Small intestine (tissue), 7 donors: ENCODE results near the gene RHOT2. TPM values are rescaled to one million over a fixed set of nuclear protein-coding genes. Genes with fewer than 3 reads are reported as not detected.

Experiments used
- DNase-seq, 2 donors: peaks; one replicate each; pipeline versions ENCODE4 v3.0.0 to v3.0.0-alpha.2; 2013
- FAIRE-seq: peaks from 2 replicates; lab custom pipeline; 2012; peaks lifted over from hg19 to GRCh38; lab: Jason Lieb, UNC
- H3K27ac ChIP-seq, 3 donors: one replicate each; pipeline ENCODE4 v1.5.1; 2013; ENCODE audit warnings: low read length in 2 of 3, mild to moderate bottlenecking in 2 of 3, control low read depth in 1 of 3, inconsistent platforms in 1 of 3, low read depth in 1 of 3, moderate library complexity in 1 of 3
- H3K27me3 ChIP-seq, 3 donors: one replicate each; pipeline ENCODE4 v1.6.1; 2013; ENCODE audit warnings: low read length in 3 of 3, inconsistent platforms in 1 of 3; ENCODE audit not compliant: control insufficient read depth in 3 of 3, insufficient read depth in 3 of 3
- H3K36me3 ChIP-seq, 3 donors: one replicate each; pipeline ENCODE4 v1.6.1; 2013; ENCODE audit warnings: low read length in 3 of 3, inconsistent platforms in 1 of 3, low read depth in 1 of 3, mild to moderate bottlenecking in 1 of 3, moderate library complexity in 1 of 3; ENCODE audit not compliant: control insufficient read depth in 3 of 3, insufficient read depth in 2 of 3
- H3K4me1 ChIP-seq, 3 donors: one replicate each; pipeline ENCODE4 v1.6.1; 2013; ENCODE audit warnings: low read length in 2 of 3, inconsistent platforms in 1 of 3, low read depth in 1 of 3, mild to moderate bottlenecking in 1 of 3, moderate library complexity in 1 of 3; ENCODE audit not compliant: control insufficient read depth in 3 of 3, insufficient read depth in 2 of 3
- H3K4me3 ChIP-seq, 3 donors: one replicate each; pipeline ENCODE4 v1.5.1; 2013; ENCODE audit warnings: low read length in 3 of 3, control low read depth in 1 of 3, inconsistent platforms in 1 of 3, low read depth in 1 of 3, mild to moderate bottlenecking in 1 of 3, moderate library complexity in 1 of 3
- H3K9me3 ChIP-seq, 2 donors: one replicate each; pipeline ENCODE4 v1.6.1; 2013; ENCODE audit warnings: low read depth in 1 of 2, low read length in 1 of 2; ENCODE audit not compliant: control insufficient read depth in 2 of 2, insufficient read depth in 1 of 2
- WGBS, 3 donors: extraction: QIAGEN DNeasy Blood & Tissue Kit; methylation state at CpG; one replicate each; pipeline ENCODE4 v1.1.7; 2013; 5-methylcytosine and 5-hydroxymethylcytosine counted together
- polyA plus RNA-seq, 4 donors: library from polyadenylated mRNA; stranded (reverse) in 3 of 4; unstranded in 1 of 4; fragments of 200-250 nt in 3 of 4; fragments of 120-200 nt in 1 of 4; gene quantifications; one replicate each; pipeline versions ENCODE4 v1.2.1 to v1.2.3, GENCODE V29; 2013
- donor health status: healthy with polysubstance abuse.
- donor health status: control.
- donor health status: control.
- donor health status: Bipolar disorder and iron deficiency.
- donor health status: healthy.

The RHOT2 gene
- polyA plus RNA-seq, 4 donors = 89.3 to 207 (median 159) TPM

DNA sequence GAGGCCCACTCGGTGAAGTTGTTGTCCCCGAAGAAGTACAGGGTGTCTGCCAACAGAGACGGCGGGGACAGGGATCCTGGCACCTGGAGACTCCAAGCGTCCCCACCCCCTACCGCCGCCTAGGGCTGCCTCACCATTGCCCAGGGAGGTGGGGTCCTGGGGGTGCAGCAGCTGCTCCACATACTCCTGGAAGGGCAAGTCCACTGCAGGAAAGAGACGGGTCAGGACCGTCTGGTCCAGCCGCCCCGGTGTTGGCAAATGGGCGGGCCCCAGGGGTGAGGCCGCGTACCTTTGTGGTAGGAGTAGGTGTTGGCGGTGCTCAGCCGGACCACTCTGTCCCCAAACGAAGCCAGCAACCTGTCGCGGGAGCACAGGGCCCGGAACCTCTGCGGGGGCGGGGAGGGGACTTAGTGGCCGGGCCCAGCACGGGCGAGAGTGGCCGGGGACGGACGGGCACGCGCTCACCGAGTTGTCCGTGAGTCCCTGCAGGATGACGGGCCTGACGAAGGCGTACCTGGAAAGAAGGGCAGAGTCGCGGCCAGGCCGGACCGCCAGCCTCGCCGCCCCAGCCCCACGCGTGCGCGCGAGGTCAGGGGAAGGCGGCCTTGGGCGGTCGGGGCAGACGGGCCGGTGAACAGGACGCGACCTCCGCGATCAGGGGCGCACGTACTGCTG, 15.6 kb downstream of the RHOT2 start:
- DNase-seq (peak in 1 of 2 donors; percentile 24), FAIRE-seq (no peak)
- peak overlapping the region in 2 of 3 donors; percentile 74 to 77 for H3K27ac ChIP-seq
- peaks cover 4 to 28% (median 5%) of the 10 kb centered on the region in 3 donors for H3K4me1 ChIP-seq
- H3K9me3 ChIP-seq = no peaks in the 10 kb centered on the region
- H3K36me3 ChIP-seq = peaks cover 5 to 63% (median 12%) of the 10 kb centered on the region in 3 donors
- peak overlapping the region; percentile 52 to 78 (median 67) for H3K4me3 ChIP-seq
- WGBS, 3 donors = 5 to 15% (median 7%) methylated on average over 53 to 57 of the region's 57 CpGs
- H3K27me3 ChIP-seq = no peaks in the 10 kb centered on the region

DNA sequence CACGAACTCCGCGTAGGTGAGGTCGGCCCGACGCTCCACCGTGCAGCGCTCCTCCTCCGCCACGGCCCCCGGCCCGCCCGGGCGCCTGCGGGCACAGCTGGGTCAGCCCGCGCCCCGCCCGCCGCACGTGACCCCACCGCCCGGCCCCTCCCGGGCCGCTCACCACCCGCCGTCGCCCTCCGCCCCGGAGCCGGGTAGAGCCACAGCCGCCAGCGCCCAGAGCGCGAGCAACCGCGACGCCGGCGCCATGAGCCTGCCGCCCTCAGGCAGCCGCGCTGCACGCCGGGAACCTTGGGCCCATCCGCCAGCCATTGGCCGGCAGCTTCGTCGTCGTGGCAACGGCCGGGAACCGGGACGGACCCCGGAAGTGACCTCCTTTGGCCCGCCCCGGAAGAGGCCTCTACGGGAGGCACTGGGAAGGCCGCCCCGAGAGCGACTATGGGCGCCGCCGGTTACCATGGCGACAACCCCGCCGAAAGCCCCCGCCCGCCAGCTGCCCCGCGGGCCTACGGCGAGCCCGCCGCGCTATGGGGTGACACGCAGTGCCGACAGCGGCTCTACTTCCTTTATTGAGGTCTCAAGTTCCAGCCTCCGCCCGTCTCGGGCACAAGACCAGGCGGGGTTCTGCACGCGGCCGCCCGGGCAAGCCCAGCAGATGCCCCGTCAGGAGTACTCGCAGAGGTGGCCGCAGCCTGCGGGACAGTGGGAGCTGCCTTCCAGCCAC, 16.3 kb downstream of the RHOT2 start, which contains the start of gene JMJD8:
TSS of gene JMJD8 (minus strand) at position 264 of the 724 bp plus-strand sequence. CDS start at position 249, 15 bp downstream.
- 1 to 3% (median 2%) methylated on average over 60 to 91 of the region's 91 CpGs for WGBS, 3 donors
- H3K4me1 ChIP-seq = peaks cover 4 to 31% (median 7%) of the 10 kb centered on the region in 3 donors
- H3K27ac ChIP-seq = peak within 1 kb of the TSS; percentile 69 to 77 (median 74)
- peak; percentile 96 to 98 for DNase-seq
- peak within 1 kb of the TSS; percentile 55 to 78 (median 67) for H3K4me3 ChIP-seq
- no peaks in the 10 kb centered on the region for H3K9me3 ChIP-seq
- no peaks in the 10 kb centered on the region for H3K27me3 ChIP-seq
- FAIRE-seq = no peak
- peaks cover 5 to 63% (median 12%) of the 10 kb centered on the region in 3 donors for H3K36me3 ChIP-seq

DNA sequence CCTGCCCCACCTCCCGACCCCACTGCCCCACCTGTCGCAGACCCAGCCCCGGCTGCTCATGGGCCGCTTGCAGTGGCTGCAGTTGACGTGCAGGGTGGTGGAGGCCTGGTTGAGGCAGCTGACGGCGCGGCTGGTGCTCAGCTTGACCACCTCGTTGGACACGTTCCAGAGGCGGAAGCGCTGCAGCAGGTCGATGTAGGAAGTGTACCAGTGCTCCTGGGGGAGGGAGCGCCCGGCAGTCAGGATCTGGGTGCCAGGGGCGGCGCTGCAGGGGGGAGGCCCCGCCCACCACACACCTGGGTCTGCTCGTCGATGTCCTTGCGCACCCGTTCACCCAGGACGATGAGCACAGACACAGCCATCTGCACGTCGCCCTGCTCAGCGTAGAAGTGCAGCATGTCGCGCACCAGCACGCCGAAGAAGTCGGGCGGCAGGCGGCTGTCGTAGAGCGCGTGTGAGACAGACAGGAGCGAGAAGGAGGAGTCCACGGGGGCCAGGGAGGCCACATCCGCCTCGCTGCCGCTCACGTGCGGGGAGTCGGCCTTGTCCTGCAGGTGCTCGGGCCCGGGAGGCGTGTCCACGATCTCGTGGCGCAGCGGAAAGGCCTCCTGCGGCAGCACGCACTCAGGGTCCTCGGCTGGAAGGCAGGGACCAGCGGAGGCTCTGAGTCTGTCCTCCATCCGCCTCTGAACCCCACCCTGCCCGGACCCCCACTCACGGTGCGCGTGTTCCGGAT, 17.2 kb downstream of the RHOT2 start:
- DNase-seq (no peak), FAIRE-seq (no peak)
- Histone ChIP-seq H3K9me3 (no peaks in the 10 kb centered on the region), H3K36me3 (peaks cover 5 to 63% (median 12%) of the 10 kb centered on the region in 3 donors), H3K4me1 (peaks cover 8 to 37% (median 11%) of the 10 kb centered on the region in 3 donors), H3K4me3 (peak overlapping the region in 1 of 3 donors; percentile 78), H3K27ac (no peak overlapping the region), H3K27me3 (no peaks in the 10 kb centered on the region)
- WGBS, 3 donors = 92 to 93% (median 93%) methylated on average over 59 to 61 of the region's 61 CpGs

DNA sequence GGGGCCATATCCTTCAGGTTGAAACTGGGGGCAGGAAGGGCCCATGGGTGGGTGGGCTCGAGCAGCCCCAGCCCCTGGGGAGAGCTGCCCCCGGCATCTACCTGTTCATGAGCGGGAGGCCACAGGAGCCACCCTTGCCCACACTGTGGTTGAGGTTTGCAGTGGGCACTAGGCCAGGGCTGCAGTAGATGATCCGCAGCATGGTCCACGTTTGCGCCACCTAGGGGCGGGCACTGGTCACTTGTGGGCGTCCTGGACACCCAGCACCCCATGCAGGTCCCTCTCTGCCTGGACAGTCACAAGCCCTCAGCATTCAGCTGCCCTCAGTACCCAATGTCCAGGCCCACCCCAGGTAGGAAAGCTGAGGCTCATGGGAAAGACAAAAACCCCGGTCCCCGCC, 18.0 kb downstream of the RHOT2 start:
- WGBS, 3 donors = 58 to 70% (median 61%) methylated on average over 10 of the region's 10 CpGs
- peaks cover 5 to 63% (median 12%) of the 10 kb centered on the region in 3 donors for H3K36me3 ChIP-seq
- H3K27ac ChIP-seq = no peak overlapping the region
- no peaks in the 10 kb centered on the region for H3K9me3 ChIP-seq
- no peak for FAIRE-seq
- DNase-seq = peak in 1 of 2 donors; percentile 45
- H3K4me1 ChIP-seq = peaks cover 8 to 35% (median 11%) of the 10 kb centered on the region in 3 donors
- no peak overlapping the region for H3K4me3 ChIP-seq
- peaks cover 0 to under 1% (median 0%) of the 10 kb centered on the region in 3 donors for H3K27me3 ChIP-seq

DNA sequence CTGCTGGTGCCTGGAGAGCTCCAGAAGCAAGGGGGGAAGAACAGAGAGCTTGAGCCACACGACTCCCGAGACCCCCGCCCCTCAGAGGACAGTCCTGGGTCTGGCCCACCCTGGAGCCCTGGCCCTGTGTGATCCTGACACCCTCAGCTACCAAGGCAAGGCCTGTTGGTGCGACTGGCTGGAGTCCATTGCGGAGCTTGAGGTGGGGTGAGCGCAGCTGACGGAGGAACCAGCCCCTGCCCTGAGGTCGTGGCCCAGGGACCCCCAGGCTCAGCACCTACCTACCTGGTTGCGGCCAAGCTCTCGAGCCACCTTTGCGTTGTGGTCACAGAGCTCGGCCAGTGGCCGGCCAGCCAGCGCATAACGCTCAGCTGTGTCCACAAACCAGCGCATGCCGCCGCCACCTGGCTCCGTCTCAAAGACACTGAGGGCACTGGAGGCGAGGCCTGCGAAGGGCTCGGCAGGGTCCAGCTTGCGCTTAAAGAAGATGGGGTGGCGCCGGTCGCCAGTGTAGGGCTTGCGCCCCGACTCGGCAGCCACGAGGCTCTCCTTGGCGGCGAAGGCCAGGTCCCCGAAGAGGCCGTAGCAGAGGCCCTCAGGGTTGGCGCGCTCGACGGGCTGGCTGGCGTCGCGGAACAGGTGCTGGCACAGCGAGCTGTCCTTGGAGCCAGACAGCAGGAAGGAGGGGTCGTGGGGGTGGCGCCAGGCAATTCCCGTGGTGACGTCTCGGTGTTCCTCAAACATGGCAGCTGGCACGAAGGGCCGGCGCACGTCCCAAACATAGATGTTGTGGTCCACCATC, 18.7 kb downstream of the RHOT2 start:
- FAIRE-seq (no peak), DNase-seq (no peak)

DNA sequence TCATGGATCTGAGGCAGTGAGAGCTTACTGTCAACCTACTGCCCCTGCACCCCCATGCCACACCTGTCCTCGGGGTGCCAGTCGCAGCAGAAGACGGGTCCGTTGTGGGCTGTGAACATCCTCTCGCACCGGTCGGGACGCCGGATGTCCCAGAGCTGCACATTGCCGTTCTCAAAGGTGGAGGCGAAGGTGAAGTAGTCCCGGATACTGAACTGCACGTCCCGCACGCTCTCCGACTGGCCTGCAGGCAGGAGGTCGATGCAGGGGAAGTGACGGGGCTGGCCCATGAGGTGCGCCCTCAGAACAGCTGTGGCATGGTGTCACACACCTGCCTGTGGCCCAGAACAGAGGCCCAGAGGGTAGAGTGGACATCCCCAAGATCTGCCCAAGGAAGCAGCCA, 19.6 kb downstream of the RHOT2 start:
- H3K27me3 ChIP-seq = peaks cover 0 to 11% (median 0%) of the 10 kb centered on the region in 3 donors
- H3K4me1 ChIP-seq = peaks cover 3 to 20% (median 8%) of the 10 kb centered on the region in 3 donors
- peaks cover 3 to 48% (median 7%) of the 10 kb centered on the region in 3 donors for H3K36me3 ChIP-seq
- DNase-seq (no peak), FAIRE-seq (no peak)
- 89 to 95% (median 94%) methylated on average over 19 of the region's 19 CpGs for WGBS, 3 donors
- H3K4me3 ChIP-seq = no peak overlapping the region
- H3K9me3 ChIP-seq = no peaks in the 10 kb centered on the region
- no peak overlapping the region for H3K27ac ChIP-seq

More for the DNA sequence above, 18.7 kb downstream of the RHOT2 start:
- Histone ChIP-seq H3K4me1 (peaks cover 7 to 29% (median 8%) of the 10 kb centered on the region in 3 donors), H3K9me3 (no peaks in the 10 kb centered on the region), H3K36me3 (peaks cover 5 to 56% (median 12%) of the 10 kb centered on the region in 3 donors), H3K4me3 (no peak overlapping the region), H3K27ac (no peak overlapping the region), H3K27me3 (peaks cover 0 to 5% (median 0%) of the 10 kb centered on the region in 3 donors)
- WGBS, 3 donors = 95 to 96% (median 95%) methylated on average over 46 to 51 of the region's 51 CpGs

DNA sequence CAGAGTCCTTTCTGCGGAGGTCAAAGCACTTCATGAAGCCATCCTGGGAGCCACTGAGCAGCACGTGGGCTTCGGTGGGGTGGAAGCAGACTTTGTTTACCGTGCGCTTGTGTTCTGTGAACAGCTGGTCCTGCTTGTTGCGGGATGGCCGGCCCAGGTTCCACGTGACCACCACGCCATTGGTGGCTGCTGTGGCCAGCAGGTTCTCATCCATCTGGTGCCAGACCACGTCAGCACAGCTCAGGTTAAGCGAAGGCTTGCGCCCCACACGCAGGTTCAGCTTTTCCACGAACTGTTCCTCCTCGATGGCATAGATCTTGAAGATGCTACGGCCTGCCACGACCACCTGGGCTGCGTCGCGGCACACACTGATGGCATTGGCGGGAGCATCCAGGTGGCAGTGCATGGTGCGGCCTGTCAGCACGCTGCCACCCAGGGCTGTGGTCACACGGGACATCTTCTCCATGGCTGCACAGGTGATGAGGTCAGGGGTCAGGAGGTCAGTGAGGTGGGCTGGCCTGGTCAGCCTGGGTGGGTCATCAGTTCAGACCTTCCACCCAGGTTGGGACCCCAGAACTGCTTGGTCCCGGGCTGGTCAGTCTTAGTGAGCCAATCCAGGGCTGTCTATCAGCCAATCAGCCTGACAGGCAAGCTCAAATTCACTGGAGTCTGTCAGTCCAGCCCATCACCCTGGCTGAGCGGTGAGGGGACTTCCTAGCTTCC, 21.4 kb downstream of the RHOT2 start:
- no peak for DNase-seq
- 77 to 83% (median 79%) methylated on average over 26 of the region's 26 CpGs for WGBS, 3 donors
- H3K36me3 ChIP-seq = peaks cover 0 to 36% (median 4%) of the 10 kb centered on the region in 3 donors
- peaks cover 0 to 27% (median 0%) of the 10 kb centered on the region in 3 donors for H3K27me3 ChIP-seq
- peak overlapping the region; percentile 62 to 75 (median 68) for H3K27ac ChIP-seq
- no peak for FAIRE-seq
- H3K9me3 ChIP-seq = no peaks in the 10 kb centered on the region
- H3K4me1 ChIP-seq = peaks cover 3 to 9% (median 8%) of the 10 kb centered on the region in 3 donors
- H3K4me3 ChIP-seq = peak overlapping the region; percentile 68 to 93 (median 88)
